Rectal smooth muscle tissue (tissue), 1 donor: ENCODE results near the gene PBRM1.

ENCODE experiments used
- H3K27ac ChIP-seq: one replicate; pipeline ENCODE4 v1.7.0; 2013; ENCODE audit warnings: low read depth, low read length, inconsistent platforms
- H3K27me3 ChIP-seq: one replicate; pipeline ENCODE4 v1.7.0; 2013; ENCODE audit warnings: low read length; ENCODE audit not compliant: control insufficient read depth, insufficient read depth
- H3K36me3 ChIP-seq: one replicate; pipeline ENCODE4 v1.7.0; 2013; ENCODE audit warnings: low read length; ENCODE audit not compliant: control insufficient read depth, insufficient read depth
- H3K4me1 ChIP-seq: one replicate; pipeline ENCODE4 v1.7.0; 2013; ENCODE audit warnings: low read length; ENCODE audit not compliant: control insufficient read depth, insufficient read depth
- H3K4me3 ChIP-seq: one replicate; pipeline ENCODE4 v1.7.0; 2013; ENCODE audit warnings: low read length
- H3K9ac ChIP-seq: one replicate; pipeline ENCODE4 v1.7.0; 2013; ENCODE audit warnings: low read length

PBRM1 gene

GRCh38 chr3:52551118-52551517 is 134.6 kb downstream of the PBRM1 start:
- Histone ChIP-seq H3K9ac (no peak overlapping the region), H3K27ac (no peak overlapping the region), H3K36me3 (peaks cover 27% of the 10 kb centered on the region), H3K4me1 (no peaks in the 10 kb centered on the region), H3K27me3 (no peaks in the 10 kb centered on the region), H3K4me3 (no peak overlapping the region)

DNA sequence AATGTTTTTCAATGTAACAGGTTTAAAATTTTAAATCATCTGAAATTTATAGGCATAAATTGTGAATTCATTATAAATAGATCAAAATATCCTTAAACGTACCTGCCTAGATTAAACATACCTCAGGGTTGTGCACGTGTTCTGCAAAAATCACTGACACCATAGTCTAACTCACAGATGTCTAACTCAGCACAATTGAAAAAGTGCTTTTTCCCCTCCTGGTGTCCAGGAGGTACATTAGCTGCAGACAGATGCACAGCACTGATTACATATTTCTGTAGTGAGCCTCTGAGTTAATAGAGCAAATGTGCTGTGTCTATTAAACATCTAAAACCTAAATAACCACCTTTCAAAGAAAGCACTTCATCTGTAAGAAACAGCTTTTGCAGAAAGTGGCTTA is 138.6 kb downstream of the PBRM1 start:
- H3K27me3 ChIP-seq: no peaks in the 10 kb centered on the region
- peaks cover 10% of the 10 kb centered on the region for H3K36me3 ChIP-seq
- H3K27ac ChIP-seq: no peak overlapping the region
- no peaks in the 10 kb centered on the region for H3K4me1 ChIP-seq
- H3K4me3 ChIP-seq: no peak overlapping the region
- H3K9ac ChIP-seq: no peak overlapping the region

DNA sequence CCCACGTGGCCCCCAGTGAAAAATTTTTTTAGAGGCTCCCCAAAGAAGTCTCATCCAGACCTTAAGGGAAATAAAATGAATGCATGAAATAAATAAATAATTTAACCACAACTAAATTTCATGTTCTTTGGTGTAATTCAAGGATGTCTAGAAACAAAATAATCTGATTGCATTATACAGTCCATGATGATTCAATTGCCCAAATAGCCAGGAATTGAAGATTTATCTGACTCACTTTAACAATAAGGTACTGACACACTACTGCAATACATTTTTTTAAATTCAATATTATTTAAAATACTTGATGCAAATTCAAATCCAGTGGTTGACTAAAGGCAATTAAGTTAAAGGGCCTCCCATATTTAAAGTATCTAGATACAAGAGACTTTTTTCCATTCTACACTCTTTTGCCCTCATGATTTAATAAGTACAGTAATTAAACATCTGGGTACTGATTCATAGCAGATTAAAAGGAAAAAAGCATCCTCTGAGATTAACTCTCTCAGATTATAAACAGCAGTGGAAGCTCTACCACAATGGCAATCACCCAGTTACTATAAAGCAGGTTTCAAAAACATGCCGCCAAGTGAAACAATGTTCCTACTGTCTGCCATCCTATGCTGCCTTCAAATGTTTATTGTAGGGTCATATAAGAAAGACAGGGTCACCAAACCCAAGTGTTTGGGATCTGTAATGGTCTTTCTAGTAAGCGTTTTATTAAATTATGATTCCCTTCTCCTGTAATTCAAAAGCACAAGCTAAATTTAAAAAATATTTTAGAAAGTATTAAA is 139.4 kb downstream of the PBRM1 start:
- Histone ChIP-seq H3K4me3 (no peak overlapping the region), H3K4me1 (no peaks in the 10 kb centered on the region), H3K36me3 (peaks cover 7% of the 10 kb centered on the region), H3K27me3 (no peaks in the 10 kb centered on the region), H3K27ac (no peak overlapping the region), H3K9ac (no peak overlapping the region)

DNA sequence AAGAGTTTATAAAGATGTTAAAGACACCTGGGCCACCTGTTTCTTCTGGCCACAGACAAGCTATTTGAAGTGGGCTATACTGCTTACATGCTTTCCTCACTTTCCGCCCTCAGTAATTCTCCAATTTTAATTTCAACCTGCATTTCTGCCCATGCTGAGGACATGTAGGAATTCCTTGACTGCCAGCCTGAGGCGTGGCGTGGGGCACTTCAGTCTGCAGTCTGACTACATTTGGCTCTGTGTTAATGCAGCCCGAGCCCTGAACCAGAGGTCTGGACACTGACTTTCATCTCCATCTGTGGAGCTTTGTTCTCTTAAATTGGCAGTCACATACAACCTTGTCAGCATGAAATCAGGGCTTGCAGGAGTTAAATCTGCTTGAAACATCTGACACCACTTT is 140.8 kb downstream of the PBRM1 start:
- Histone ChIP-seq H3K4me1 (no peaks in the 10 kb centered on the region), H3K27me3 (no peaks in the 10 kb centered on the region), H3K9ac (no peak overlapping the region), H3K36me3 (peaks cover 7% of the 10 kb centered on the region), H3K4me3 (no peak overlapping the region), H3K27ac (no peak overlapping the region)

GRCh38 chr3:52541050-52541449 is 144.7 kb downstream of the PBRM1 start:
- Histone ChIP-seq H3K27ac (no peak overlapping the region), H3K27me3 (no peaks in the 10 kb centered on the region), H3K4me3 (no peak overlapping the region), H3K36me3 (no peaks in the 10 kb centered on the region), H3K4me1 (peaks cover 14% of the 10 kb centered on the region), H3K9ac (no peak overlapping the region)

- no peak overlapping the region for H3K4me3 ChIP-seq
- no peaks in the 10 kb centered on the region for H3K36me3 ChIP-seq
- no peak overlapping the region for H3K9ac ChIP-seq
- no peak overlapping the region for H3K27ac ChIP-seq
- peaks cover 16% of the 10 kb centered on the region for H3K4me1 ChIP-seq
- no peaks in the 10 kb centered on the region for H3K27me3 ChIP-seq
Measured at GRCh38 chr3:52539010-52539653, 146.6 kb downstream of the PBRM1 start.

DNA sequence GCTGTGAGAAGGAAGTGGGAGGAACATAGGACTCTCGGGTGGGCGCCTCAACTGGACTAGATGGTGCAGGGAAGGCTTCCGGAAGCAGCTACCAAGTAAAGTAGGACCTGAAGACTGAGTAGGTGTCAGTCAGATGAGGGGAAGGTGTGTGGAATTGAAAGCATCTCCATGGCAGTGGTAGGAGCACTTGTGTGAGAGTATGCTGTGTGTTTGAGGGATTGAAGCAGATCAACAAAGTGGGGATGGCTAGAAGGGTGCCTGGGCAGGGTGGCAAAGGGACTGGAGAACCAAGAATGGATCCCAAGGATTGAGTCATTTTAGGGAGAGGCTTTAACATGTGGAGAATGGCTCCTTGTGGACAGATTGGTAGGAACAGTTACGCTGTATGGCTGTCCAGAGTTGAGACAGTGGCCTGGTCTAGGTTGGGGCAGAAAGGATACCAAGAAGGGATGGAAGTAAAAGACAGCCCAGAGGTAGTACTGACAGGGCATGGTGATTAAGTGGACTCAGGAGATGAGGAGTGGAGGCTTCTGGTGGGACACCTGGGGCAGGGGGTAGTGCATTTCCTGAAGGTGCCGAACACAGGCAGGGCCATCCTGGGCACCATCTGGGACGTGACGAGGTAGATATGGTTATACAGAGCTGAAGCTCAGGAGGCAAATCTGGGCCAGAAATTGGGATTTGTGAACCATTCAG is 147.8 kb downstream of the PBRM1 start:
- Histone ChIP-seq H3K27me3 (no peaks in the 10 kb centered on the region), H3K27ac (peak overlapping the region; percentile 89), H3K9ac (no peak overlapping the region), H3K36me3 (no peaks in the 10 kb centered on the region), H3K4me1 (peaks cover 16% of the 10 kb centered on the region), H3K4me3 (peak overlapping the region; percentile 98)

DNA sequence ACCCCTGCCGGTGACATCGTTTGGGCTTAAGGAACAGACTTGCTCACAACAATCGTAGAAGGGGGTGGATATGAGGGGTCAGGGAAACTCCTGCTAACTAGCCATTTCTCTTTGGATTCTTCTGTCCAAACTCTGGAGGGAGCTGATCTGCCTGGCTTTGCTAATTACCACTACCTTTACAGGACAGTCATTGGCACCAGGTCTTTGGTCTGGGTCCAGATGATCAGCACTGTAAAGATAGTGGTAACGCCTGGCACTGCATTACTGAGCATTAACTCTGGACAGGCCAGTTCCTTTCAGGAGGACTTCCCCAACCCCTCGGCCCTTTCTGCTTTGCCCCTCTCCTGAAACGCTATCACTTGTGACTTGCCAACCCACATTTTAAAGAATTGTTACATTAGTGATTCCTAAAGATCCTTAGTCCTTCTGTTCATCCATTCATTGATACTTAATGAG is 148.5 kb downstream of the PBRM1 start:
- peak overlapping the region; percentile 89 for H3K27ac ChIP-seq
- no peaks in the 10 kb centered on the region for H3K27me3 ChIP-seq
- peak overlapping the region; percentile 98 for H3K4me3 ChIP-seq
- H3K4me1 ChIP-seq: peaks cover 16% of the 10 kb centered on the region
- peak overlapping the region; percentile 84 for H3K9ac ChIP-seq
- no peaks in the 10 kb centered on the region for H3K36me3 ChIP-seq

DNA sequence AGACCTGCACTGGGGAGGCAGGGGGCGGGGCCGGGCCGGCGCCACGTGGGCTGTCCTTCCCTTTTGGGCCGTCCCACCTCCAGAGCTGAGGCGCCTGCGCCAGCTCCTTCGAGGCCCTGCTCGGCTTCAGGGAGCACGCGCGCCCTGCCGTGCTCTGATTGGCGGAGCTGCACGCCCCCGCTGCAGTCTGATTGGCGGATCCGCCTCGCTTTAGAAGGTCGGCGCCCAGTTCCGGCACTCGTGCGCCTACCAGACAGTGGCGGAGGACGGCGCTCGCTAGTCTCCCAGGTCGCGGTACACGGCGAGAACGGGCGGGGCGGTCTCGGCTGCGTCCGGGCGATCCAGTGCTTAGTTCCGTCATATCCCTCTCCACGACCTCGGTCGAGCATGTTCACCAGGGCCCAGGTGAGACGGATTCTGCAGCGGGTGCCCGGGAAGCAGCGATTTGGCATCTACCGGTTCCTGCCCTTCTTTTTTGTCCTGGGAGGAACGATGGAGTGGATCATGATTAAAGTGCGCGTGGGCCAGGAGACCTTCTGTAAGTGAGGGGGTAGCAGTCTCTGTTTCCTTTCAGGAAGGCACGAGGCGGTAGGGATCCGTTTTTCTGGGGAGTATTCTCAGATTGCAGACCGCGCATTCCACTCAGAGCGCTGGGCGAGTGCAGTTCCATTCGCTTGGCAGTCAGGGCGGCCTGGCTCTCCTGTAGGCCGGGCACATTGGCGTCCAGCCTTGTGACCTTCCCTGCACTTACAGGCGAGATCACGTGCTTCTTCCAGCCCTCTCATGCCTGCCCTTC is 149.1 kb downstream of the PBRM1 start, which contains the start of gene UQCC5:
Gene UQCC5, plus strand, starts transcription at position 237 of the 796 bp plus-strand sequence. Its CDS starts 151 bp downstream, at position 388.
- Histone ChIP-seq H3K4me3 (peak within 1 kb of the TSS; percentile 98), H3K36me3 (no peaks in the 10 kb centered on the region), H3K9ac (peak within 1 kb of the TSS; percentile 84), H3K27ac (peak within 1 kb of the TSS; percentile 89), H3K27me3 (no peaks in the 10 kb centered on the region), H3K4me1 (peaks cover 16% of the 10 kb centered on the region)

DNA sequence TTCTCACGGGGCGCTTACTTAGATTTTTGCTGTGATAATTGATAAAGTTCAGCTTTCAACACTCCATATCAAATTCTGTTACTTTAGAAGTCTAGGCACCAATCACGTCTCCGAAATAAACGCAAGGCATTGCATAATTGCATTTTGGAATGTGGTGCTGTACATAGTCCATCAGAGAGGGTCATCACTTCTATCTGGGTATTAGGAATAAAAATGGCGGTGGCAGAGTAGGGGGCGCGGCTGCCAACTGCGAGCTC is 149.7 kb downstream of the PBRM1 start:
- peaks cover 16% of the 10 kb centered on the region for H3K4me1 ChIP-seq
- H3K4me3 ChIP-seq: peak overlapping the region; percentile 29
- H3K27me3 ChIP-seq: no peaks in the 10 kb centered on the region
- H3K36me3 ChIP-seq: no peaks in the 10 kb centered on the region
- peak overlapping the region; percentile 1 for H3K27ac ChIP-seq
- H3K9ac ChIP-seq: no peak overlapping the region

GRCh38 chr3:52535411-52536111 is 150.2 kb downstream of the PBRM1 start:
- Histone ChIP-seq H3K4me1 (peaks cover 16% of the 10 kb centered on the region), H3K36me3 (no peaks in the 10 kb centered on the region), H3K27me3 (no peaks in the 10 kb centered on the region), H3K27ac (peak overlapping the region; percentile 1), H3K9ac (no peak overlapping the region), H3K4me3 (peak overlapping the region; percentile 29)
